Measurements from ENCODE around the gene RRP7A.
A peak's percentile ranks its signal among the peaks of the same experiment; 100 is the strongest.
"Not testable (repeated sequence)": the region's sequence is repeated elsewhere in the genome, so short reads cannot be mapped to it uniquely, and the experiment has no call there.

The RRP7A gene, protein sequence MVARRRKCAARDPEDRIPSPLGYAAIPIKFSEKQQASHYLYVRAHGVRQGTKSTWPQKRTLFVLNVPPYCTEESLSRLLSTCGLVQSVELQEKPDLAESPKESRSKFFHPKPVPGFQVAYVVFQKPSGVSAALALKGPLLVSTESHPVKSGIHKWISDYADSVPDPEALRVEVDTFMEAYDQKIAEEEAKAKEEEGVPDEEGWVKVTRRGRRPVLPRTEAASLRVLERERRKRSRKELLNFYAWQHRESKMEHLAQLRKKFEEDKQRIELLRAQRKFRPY

DNA sequence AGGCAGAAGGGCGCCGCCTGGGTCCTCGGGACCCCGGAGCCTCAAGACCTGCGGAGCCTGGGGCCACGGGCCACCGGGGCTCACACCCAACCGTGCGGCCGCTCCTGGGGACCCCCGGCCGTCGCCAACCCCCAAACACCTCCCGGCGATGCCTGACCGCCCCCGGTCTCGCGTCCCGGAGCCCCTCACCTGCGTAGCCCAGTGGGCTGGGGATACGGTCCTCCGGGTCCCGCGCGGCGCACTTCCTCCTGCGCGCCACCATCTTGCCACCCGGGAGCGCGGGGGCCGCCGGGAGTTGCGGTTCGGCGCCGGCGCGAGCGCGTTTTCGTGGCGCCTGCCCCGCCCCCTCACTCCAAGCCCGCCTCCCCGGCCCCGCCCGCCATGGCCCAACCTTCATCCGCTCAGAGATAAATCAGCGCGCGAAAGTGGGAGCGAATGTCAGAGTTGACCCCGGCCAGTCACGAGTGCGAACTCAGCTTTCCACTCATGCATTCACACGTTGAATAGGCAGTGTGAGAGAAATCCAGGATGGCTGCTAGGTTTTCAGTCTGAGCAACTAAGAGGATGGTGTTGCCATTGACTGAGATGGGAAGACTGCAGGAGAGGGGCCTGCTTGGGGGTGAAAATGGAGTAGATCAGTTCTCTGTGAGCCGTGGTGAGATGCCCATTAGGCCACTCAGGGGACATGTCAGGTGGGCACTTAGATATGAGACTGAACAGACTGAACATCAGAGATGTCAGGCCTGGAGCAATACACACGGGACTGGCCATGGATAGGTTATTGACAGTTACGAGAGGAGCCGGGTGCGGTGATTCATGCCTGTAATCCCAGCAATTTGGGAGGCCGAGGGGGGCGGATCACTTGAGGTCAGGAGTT is at the start of gene RRP7A:
Gene RRP7A (minus strand): TSS at position 272 of the 877 bp plus-strand sequence. CDS start 10 bp downstream, at position 262.
- peak; percentile 64 for DNase-seq (ENCODE audit: low spot score)

DNA sequence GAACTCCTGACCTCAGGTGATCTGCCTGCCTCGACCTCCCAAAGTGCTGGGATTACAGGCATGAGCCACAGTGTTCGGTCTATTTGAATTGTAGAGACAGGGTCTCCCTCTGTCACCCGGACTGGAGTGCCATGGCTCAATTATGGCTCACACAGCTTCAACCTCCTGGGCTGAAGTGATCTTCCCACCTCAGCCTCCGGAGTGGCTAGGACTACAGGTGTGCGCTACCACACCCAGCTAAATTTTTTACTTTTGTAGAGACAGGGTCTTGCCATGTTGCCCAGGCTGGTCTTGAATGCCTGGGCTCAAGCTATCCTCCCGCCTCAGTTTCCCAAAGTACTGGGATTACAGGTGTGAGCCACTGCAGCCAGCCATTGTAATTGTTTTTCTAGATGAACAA is 48.4 kb upstream of the RRP7A start:
- DNase-seq (ENCODE audit: low spot score), result not testable (repeated sequence)

DNA sequence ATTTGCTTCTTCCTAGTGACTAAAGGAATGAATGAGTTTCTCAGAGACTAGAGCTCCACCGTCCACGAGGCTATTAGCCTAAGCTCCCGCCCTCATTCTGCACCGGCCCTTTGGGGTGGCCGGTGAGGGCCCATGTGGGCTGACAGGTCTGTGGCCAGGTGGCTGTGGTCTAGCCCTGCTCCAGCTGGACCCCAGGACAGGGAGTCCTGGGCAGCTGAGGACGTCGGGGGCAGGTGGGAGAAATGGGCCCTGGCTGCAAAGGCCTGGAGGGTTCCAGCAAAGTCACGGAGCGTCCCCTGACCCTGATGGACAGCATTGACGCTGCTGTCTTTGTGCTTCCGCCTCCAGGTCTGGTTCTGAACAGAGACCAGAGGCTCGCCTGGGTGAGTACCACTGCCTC is 46.4 kb upstream of the RRP7A start:
- no peak for DNase-seq (ENCODE audit: low spot score)

DNA sequence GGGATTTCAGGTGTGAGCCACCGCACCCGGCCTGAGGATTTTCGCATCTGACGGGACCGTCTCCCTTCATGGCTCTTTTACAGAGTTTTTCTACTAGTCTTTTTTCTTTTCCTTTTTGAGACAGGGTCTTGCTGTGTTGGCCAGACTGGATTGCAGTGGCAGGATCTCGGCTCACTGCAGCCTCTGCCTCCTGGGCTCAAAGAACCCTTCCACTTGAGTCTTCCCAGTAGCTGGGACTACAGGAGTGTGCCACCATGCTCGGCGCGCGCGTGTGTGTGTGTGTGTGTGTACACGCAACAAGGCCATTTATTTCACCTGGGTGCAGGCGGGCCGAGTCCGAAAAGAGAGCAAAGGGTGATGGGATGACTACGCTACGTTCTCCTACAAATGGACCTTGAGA is 45.1 kb upstream of the RRP7A start:
- no peak for DNase-seq (ENCODE audit: low spot score)

DNA sequence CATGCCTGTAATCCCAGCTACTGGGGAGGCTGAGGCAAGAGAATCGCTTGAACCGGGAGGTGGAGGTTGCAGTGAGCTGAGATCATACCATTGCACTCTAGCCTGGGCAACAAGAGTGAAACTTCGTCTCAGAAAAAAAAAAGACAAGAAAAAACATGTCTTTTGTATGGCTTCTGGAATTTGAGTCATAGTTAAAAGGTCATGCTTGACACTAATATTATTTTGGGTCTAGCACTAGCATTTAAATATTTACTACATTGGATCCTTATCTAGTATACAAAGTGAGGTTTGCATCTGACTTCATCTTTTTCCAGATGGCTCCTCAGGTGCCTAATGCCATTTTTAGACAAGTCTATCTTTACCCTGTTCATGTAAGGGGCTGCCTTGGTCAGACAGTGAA is 44.3 kb upstream of the RRP7A start:
- not testable (repeated sequence) for DNase-seq (ENCODE audit: low spot score)

DNA sequence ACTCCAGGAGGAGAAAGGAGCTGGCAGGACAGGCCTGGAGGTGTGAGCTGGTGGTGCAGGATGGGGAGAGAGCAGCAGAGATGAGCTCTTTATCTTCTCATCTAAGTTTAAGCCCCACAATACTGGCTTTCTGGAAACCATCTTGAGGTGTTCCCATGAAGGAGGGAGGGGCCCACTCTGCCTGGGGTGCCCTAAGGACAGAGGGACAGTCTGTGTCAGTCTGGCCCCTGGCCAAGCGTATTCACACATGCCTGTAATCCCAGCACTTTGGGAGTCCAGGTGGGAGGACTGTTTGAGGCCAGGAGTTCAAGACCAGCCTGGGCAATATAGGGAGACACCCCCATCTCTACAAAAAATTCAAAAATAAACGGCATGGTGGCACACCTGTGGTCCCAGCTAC is 43.1 kb upstream of the RRP7A start:
- DNase-seq (ENCODE audit: low spot score), result no peak

DNA sequence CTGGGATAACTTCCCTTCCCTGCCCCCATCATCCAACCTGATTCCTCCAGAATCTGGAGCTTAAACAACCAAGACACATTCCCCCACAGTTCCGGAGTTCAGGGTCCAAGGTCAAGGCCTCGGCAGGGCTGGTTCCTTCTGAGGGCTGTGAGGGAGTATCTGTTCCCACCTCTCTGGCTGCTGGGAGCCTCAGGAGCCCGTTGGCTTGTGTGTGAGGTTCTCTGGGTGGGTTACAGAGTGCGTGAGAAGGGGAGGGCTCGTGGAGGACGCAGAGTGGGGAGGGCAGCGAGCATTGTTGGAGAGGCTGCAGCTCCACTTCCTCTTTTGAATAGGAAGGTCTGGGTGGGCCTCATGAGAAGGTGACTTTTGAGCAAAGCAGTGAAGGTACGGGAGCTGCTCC is 42.7 kb upstream of the RRP7A start:
- DNase-seq (ENCODE audit: low spot score), result no peak

DNA sequence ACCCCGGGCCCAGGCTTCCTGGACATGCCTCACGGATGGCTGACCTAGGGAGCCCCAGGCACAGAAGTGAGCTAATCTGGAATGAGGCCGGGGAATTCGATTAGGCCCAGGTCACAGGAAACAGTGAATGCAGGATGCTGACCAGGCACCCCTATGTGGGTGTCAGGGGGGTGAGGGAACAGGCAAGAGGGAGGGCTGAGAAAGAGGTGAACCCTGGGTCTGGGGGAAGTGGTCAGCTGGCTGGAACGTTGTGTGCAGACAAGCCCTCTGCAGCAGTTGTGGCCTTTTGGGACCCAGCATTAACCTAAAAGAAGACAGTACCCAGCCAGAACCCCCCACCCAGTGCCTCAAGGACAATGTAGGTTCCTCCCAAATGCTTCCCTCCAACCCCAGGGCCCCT is 42.3 kb upstream of the RRP7A start:
- no peak for DNase-seq (ENCODE audit: low spot score)

DNA sequence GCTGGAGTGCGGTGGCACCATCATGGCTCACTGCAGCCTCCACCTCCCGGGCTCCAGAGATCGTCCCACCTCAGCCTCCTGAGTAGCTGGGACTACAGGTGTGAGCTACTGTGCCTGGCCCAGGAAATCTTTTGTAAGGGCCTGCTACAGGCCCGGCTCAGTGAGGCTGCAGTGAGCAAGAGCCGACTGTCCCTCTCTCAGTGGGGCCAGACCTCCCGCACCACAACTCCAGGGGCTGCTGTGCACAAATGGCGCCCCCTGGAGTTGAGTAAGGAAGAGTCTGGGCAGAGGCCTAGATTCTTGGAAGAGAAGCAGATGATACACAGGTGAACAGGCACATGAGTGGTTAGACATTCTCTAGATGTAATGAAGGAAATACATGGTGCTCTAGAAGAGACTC is 41.2 kb upstream of the RRP7A start:
- no peak for DNase-seq (ENCODE audit: low spot score)

DNA sequence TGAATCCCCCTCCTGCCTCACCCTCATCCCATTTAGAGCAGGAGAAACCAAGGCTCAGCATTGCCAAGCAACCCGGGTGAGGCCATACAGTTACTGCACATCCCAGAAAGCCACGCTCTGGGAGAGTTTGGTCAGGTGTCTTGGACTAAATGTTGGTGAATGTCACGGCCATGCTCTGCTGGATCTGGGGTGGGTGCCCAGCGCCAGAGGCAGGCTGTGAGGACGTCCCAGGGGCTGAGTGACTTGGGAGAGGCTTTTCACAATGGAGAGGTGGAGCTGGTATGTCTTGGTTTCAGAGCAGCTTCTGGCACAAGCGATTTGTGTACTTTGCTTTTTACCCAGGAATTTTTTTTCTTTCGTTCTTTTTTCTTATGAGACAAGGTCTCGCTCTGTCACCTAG is 40.8 kb upstream of the RRP7A start:
- DNase-seq (ENCODE audit: low spot score), result no peak

DNA sequence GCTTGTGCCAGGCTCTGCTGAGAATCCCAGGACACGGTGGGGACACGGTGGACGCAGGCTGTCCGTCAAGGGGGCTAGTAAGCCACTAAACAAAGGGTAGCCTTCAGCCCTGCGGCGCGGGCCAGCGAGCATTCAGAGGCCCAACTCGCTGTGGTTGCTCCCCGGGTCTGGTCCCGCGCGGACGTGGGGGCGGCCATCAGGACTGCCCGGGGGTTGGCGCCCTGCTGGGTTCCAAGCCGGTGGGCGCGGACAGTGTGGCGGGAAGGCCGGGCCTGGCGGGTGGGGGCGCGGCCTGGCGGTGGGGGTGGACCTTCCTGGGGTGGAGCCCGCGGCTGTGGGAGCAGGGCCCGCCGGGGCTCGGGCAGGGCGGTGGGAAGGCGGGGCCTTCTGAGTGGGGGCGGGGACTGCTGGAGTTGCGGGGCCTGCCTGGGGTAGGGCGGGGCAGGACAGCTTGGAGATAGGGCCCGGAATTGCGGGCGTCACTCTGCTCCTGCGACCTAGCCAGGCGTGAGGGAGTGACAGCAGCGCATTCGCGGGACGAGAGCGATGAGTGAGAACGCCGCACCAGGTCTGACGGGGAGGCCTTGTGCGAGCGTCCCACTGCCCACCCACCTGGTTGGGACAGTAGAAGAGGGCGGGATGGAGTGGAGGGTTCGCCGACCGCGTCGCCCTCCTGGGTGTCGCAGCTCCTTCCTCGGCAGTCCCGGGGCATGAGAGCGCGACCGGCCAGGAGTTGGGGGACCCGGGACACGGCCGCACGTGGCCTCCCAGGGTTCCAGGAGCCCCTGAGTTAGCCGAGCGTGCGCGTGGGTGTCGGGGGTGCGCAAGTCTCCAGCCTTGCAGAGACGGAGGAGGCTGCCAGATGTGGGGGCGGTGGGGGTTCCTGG is 34.1 kb upstream of the RRP7A start, which contains the start of gene SERHL2:
Gene SERHL2 (plus strand): TSS at position 482 of the 887 bp plus-strand sequence. CDS start 65 bp downstream, at position 547.
- DNase-seq (ENCODE audit: low spot score), result peak; percentile 57

DNA sequence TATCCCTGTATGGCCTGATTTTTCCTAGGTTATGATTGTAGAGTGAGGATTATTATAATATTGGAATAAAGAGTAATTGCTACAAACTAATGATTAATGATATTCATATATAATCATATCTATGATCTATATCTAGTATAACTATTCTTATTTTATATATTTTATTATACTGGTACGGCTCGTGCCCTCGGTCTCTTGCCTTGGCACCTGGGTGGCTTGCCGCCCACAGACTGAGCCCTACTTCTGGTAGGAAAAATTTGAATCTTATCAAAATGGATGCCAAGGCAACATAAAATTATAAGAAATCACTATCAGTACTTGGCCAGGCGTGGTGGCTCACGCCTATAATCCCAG is 32.7 kb upstream of the RRP7A start:
- DNase-seq (ENCODE audit: low spot score), result not testable (repeated sequence)

DNA sequence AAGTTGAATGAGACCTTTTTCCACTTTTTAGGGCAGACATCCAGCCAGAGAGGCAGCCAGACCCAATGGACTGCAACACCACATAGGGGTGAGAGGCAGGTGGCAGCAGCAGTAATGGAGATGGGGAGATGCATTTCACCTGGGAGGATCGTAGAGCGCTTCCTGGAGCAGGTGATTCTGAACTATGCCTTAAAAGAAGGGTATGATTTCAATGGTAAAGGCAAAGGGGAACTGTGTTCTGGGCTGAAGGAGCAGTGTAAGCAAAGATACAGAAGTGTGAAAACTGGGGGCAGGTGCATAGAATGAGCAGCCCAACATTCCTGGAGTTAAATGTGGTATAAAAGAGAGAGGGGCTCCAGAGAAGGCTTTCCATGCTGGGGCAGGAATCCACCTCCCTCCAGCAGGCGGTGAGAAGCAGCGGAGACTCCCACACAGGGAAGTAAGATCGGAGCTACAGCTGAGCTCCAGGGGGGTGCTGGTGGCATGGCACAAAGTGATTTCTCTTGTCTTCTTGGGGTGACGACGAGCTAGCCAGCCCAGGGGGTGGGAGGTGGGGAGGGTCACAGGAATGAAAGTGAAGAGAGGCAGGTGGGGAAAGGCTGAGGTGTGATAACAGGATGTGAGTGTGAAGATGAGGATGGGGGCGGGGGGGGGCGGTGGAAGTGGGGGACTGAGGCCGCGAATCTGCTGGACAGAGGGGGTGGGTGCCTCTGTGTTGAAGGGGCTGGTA is 29.9 kb upstream of the RRP7A start:
- DNase-seq (ENCODE audit: low spot score), result no peak

DNA sequence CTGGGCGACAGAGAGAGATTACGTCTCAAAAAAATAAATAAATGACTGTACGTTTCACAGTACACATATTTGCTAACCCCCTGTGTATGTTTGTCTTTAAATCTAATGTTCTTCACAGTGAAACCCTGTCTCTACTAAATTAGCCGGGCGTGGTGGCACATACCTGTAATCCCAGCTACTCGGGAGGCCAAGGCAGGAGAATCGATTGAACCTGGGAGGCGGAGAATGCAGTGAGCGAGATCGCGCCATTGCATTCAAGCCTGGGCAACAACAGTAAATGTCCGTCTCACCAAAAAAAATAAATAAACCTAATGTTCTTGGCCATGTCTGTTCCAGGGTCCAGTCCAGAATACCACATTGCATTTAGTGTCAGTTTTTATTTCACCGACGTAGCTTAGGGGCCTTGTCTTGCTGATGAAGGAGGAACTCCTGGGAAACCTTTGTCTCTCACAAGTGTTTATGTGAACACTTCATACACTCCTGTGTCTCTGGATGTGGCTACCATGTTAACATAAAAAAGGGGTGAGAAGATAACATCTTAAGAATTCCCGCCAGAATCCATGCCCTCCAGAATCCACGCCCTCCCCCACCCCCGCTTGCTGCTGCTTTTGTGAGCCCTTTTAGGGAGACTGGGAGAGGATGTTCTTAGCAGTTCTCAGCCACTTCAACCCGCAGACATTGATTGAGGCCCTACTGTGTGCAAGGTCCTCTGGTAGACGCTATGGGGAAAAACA is 29.2 kb upstream of the RRP7A start:
- no peak for DNase-seq (ENCODE audit: low spot score)

DNA sequence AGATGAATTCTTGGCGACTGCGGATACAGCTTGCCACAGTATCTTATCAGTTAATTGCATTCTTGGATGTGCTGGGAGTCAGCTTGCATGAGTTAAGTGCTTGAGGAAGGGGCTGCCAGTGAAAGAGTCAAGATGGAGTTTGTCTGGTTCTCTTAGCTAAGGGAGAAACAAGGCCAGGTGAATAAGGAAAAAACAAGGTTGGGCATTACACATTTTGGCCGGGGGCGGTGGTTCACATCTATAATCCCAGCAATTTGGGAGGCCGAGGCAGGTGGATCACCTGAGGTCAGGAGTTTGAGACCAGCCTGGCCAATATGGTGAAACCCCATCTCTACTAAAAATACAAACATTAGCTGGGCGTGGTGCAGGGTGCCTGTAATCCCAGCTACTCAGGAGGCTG is 28.5 kb upstream of the RRP7A start:
- DNase-seq (ENCODE audit: low spot score), result not testable (repeated sequence)

DNA sequence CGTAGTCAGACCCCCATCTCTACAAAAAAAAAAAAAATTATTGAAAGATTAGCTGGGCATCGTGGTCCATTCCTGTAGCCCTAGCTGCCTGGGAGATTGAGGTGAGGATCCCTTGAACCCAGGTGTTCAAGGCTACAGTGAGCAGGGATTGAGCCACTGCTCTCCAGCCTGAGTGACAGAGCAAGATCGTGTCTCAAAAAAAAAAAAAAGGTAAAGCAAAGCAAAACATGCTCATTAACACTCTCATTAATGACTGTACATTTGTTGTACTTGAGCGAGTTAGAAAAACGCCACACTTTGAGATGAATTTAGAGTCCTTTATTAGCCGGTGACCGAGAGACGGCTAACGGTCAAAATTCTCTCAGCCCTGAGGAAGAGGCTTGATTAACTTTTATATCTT is 28.0 kb upstream of the RRP7A start:
- DNase-seq (ENCODE audit: low spot score), result no peak

DNA sequence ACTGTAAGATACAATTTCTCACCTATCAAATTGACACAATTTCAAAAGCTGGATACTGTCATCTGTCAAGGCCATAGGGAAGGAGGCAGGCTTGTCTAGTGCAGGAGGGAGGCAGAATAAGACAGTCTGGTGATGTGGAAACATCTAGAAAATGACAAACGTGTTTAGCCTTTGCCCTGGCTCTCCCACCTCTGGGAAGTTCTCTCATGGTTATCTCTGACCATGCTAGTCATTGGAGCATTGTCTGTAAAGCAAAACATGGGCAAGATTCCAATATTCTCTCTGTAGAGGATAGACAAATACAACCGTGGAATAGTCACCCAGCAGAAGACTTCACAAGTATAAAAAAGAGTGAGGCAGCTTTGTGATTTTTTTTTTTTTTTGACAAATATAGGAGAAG is 25.1 kb upstream of the RRP7A start:
- DNase-seq (ENCODE audit: low spot score), result peak; percentile 35

DNA sequence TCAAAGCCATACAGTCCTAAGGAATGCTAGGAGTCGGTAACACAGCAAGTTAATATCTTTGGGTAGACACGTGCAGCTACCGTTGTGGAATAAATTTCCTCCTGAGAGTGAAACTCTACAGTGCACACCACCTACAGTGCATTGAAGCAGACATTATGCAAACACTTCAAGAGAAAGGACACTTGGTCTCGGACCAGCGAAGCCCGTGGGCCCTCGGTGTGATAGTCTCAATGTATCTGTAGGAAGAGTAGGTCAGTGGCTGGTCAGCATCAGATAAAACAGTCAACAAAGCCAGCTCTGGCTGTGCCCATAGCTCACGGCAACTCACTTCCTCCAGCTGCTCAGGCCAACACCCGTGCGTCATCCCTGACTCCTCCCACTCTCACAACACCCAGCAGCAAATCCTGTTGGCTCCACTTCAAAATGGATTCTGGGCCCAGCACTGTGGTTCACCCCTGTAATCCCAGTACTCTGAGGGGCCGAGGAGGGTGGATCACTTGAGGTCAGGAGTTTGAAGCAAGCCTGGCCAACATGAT is 19.7 kb upstream of the RRP7A start:
- DNase-seq (ENCODE audit: low spot score), result not testable (repeated sequence)

DNA sequence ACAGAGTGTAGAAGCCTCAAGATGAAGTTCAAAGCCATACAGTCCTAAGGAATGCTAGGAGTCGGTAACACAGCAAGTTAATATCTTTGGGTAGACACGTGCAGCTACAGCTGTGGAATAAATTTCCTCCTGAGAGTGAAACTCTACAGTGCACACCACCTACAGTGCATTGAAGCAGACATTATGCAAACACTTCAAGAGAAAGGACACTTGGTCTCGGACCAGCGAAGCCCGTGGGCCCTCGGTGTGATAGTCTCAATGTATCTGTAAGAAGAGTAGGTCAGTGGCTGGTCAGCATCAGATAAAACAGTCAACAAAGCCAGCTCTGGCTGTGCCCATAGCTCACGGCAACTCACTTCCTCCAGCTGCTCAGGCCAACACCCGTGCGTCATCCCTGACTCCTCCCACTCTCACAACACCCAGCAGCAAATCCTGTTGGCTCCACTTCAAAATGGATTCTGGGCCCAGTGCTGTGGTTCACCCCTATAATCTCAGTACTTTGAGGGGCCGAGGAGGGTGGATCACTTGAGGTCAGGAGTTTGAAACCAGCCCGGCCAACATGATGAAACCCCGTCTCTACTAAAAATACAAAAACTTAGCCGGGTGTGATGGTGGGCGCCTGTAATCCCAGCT is 17.7 kb upstream of the RRP7A start:
- not testable (repeated sequence) for DNase-seq (ENCODE audit: low spot score)

DNA sequence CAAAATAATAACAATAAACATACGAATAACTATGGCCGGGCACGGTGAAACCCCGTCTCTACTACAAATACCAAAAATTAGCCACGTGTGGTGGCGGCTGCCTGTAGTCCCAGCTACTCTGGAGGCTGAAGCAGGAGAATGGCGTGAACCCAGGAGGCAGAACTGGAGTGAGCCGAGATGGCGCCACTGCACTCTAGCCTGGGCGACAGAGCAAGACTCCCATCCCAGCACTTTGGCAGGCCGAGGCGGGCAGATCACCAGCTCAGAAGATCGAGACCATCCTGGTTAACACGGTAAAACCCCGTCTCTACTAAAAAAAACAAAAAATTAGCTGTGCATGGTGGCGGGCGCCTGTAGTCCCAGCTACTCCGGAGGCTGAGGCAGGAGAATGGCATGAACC is 17.0 kb upstream of the RRP7A start:
- not testable (repeated sequence) for DNase-seq (ENCODE audit: low spot score)
